Glomerular visceral epithelial cell (primary cell): ENCODE measurements around the gene KCNJ6.
"Not testable (repeated sequence)": the region's sequence is repeated elsewhere in the genome, so short reads cannot be mapped to it uniquely, and the experiment has no call there.

Source experiments
- DNase-seq: peaks from one replicate; pipeline ENCODE4 v3.0.0-alpha.2; 2016; ENCODE audit errors: extremely low spot score

KCNJ6 gene

GRCh38 chr21:37606549-37606948 lies 309.7 kb downstream of the KCNJ6 start:
- DNase-seq: no peak

GRCh38 chr21:37605006-37605405 lies 311.3 kb downstream of the KCNJ6 start:
- DNase-seq: no peak

GRCh38 chr21:37603129-37603528 lies 313.1 kb downstream of the KCNJ6 start:
- no peak for DNase-seq

- DNase-seq: no peak
These were observed 314.3 kb downstream of the KCNJ6 start for GRCh38 chr21:37601915-37602314.

- no peak for DNase-seq
These were observed 315.2 kb downstream of the KCNJ6 start for GRCh38 chr21:37601027-37601426.

- DNase-seq: no peak
These were observed 320.3 kb downstream of the KCNJ6 start for GRCh38 chr21:37595944-37596343.

- no peak for DNase-seq
These were observed 321.7 kb downstream of the KCNJ6 start for GRCh38 chr21:37594472-37594951.

- no peak for DNase-seq
These were observed 322.4 kb downstream of the KCNJ6 start for GRCh38 chr21:37593740-37594471.

- no peak for DNase-seq
These were observed 323.2 kb downstream of the KCNJ6 start for GRCh38 chr21:37593015-37593414.

GRCh38 chr21:37592496-37592895 lies 323.8 kb downstream of the KCNJ6 start:
- no peak for DNase-seq

GRCh38 chr21:37591994-37592393 lies 324.3 kb downstream of the KCNJ6 start:
- not testable (repeated sequence) for DNase-seq

GRCh38 chr21:37590836-37591235 lies 325.4 kb downstream of the KCNJ6 start:
- DNase-seq: not testable (repeated sequence)

- DNase-seq: not testable (repeated sequence)
These were observed 327.6 kb downstream of the KCNJ6 start for GRCh38 chr21:37588644-37589043.

- no peak for DNase-seq
These were observed 328.6 kb downstream of the KCNJ6 start for GRCh38 chr21:37587635-37588177.

GRCh38 chr21:37587203-37587602 lies 329.1 kb downstream of the KCNJ6 start:
- no peak for DNase-seq

- DNase-seq: peak; percentile 67
These were observed 333.7 kb downstream of the KCNJ6 start for GRCh38 chr21:37582590-37582989.

- DNase-seq: no peak
These were observed 335.6 kb downstream of the KCNJ6 start for GRCh38 chr21:37580666-37581065.

GRCh38 chr21:37579356-37579755 lies 336.9 kb downstream of the KCNJ6 start:
- no peak for DNase-seq

- DNase-seq: no peak
These were observed 337.7 kb downstream of the KCNJ6 start for GRCh38 chr21:37578471-37579126.

- not testable (repeated sequence) for DNase-seq
These were observed 339.3 kb downstream of the KCNJ6 start for GRCh38 chr21:37576929-37577328.

- no peak for DNase-seq
These were observed 340.7 kb downstream of the KCNJ6 start for GRCh38 chr21:37575580-37575979.

- no peak for DNase-seq
These were observed 341.5 kb downstream of the KCNJ6 start for GRCh38 chr21:37574751-37575150.

GRCh38 chr21:37574316-37574715 lies 341.9 kb downstream of the KCNJ6 start:
- no peak for DNase-seq
